ENCODE results near the gene PIN1.
"Not testable (repeated sequence)": the region's sequence is repeated elsewhere in the genome, so short reads cannot be mapped to it uniquely, and the experiment has no call there.

DNA sequence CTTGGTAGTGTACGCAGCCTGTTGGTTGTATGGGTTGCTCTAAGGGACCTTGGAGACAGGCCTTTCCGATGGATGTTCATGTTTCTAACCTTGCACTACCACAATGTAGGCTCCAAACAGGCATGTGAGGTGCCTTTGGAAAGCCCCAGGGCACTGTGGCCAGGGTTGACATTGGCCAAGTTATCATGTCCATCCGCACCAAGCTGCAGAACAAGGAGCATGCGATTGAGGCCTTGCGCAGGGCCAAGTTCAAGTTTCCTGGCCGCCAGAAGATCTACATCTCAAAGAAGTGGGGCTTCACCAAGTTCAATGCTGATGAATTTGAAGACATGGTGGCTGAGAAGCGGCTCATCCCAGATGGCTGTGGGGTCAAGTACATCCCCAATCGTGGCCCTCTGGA is 15.1 kb upstream of the PIN1 start:
- TF ChIP-seq EZH2phosphoT487, EZH2 (IDR thresholded peaks at IDR 0.05): not testable (repeated sequence)
- TF ChIP-seq, protein P1, sequence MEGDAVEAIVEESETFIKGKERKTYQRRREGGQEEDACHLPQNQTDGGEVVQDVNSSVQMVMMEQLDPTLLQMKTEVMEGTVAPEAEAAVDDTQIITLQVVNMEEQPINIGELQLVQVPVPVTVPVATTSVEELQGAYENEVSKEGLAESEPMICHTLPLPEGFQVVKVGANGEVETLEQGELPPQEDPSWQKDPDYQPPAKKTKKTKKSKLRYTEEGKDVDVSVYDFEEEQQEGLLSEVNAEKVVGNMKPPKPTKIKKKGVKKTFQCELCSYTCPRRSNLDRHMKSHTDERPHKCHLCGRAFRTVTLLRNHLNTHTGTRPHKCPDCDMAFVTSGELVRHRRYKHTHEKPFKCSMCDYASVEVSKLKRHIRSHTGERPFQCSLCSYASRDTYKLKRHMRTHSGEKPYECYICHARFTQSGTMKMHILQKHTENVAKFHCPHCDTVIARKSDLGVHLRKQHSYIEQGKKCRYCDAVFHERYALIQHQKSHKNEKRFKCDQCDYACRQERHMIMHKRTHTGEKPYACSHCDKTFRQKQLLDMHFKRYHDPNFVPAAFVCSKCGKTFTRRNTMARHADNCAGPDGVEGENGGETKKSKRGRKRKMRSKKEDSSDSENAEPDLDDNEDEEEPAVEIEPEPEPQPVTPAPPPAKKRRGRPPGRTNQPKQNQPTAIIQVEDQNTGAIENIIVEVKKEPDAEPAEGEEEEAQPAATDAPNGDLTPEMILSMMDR (IDR thresholded peaks at IDR 0.05) = not testable (repeated sequence)
